H1 (cell line): Measurements from ENCODE around the gene TLE2. TPM values are rescaled to one million over a fixed set of nuclear protein-coding genes. Genes with fewer than 3 reads are reported as not detected.

Source experiments
- CTCF ChIA-PET: fragments of 300-600 bp; sonication (Branson Sonifier 250); formaldehyde crosslinking; loops from one replicate; lab custom pipeline; 2021; ENCODE audit not compliant: partially characterized antibody; lab: Charles Lee
- POLR2A ChIA-PET: fragments of 300-600 bp; sonication (Branson Sonifier 250); formaldehyde crosslinking; loops from one replicate; lab custom pipeline; 2021; ENCODE audit warnings: inconsistent platforms; ENCODE audit not compliant: partially characterized antibody; lab: Charles Lee
- DNase-seq, 2 experiments: peaks; one replicate each; pipeline versions ENCODE4 v3.0.0 to v3.0.0-alpha.2; 2010 to 2022; ENCODE audit warnings: low spot score in 2 of 2, low read depth in 1 of 2, mixed read lengths in 1 of 2
- FAIRE-seq: peaks from 2 replicates; lab custom pipeline; 2011; peaks lifted over from hg19 to GRCh38; lab: Jason Lieb, UNC
- H2AFZ ChIP-seq: 2 replicates; pipeline ENCODE4 v1.8.1; 2012; ENCODE audit warnings: low read length, inconsistent platforms
- H2AK5ac ChIP-seq: 2 replicates; pipeline ENCODE4 v1.6.1; 2013; ENCODE audit warnings: low read depth, low read length
- H2BK120ac ChIP-seq: replicated peaks from 2 replicates; pipeline ENCODE3; 2013; ENCODE audit warnings: low read depth, low read length, inconsistent platforms
- H2BK12ac ChIP-seq: 2 replicates; pipeline ENCODE4 v1.6.1; 2013; ENCODE audit warnings: low read depth, low read length
- H2BK15ac ChIP-seq: 2 replicates; pipeline ENCODE4 v1.6.1; 2013; ENCODE audit warnings: low read length
- H2BK20ac ChIP-seq: 2 replicates; pipeline ENCODE4 v1.6.1; 2013; ENCODE audit warnings: low read length
- H2BK5ac ChIP-seq: 2 replicates; pipeline ENCODE4 v1.6.1; 2013; ENCODE audit warnings: low read depth, low read length
- H3K14ac ChIP-seq: 2 replicates; pipeline ENCODE4 v1.6.1; 2013; ENCODE audit warnings: inconsistent platforms; ENCODE audit not compliant: insufficient read length
- H3K18ac ChIP-seq: 2 replicates; pipeline ENCODE4 v1.6.1; 2013; ENCODE audit warnings: low read length; ENCODE audit errors: extremely low read depth
- H3K23ac ChIP-seq: 2 replicates; pipeline ENCODE4 v1.6.1; 2013; ENCODE audit warnings: inconsistent platforms; ENCODE audit not compliant: insufficient read length
- H3K23me2 ChIP-seq: 2 replicates; pipeline ENCODE4 v1.6.1; 2013; ENCODE audit warnings: low read depth, low read length
- H3K27ac ChIP-seq: 2 replicates; pipeline ENCODE4 v1.6.1; 2011; ENCODE audit warnings: low read depth, low read length, inconsistent platforms
- H3K27me3 ChIP-seq, 4 experiments: replicated peaks in 1 of 4; 1 replicate in 1 of 4; 2 replicates in 3 of 4; pipeline versions ENCODE4 v1.6.1 to v1.8.1; 2011 to 2013; ENCODE audit warnings: low read length in 3 of 4, mild to moderate bottlenecking in 3 of 4, inconsistent platforms in 2 of 4, mixed read lengths in 2 of 4, moderate library complexity in 1 of 4; ENCODE audit not compliant: control insufficient read depth in 3 of 4, insufficient read depth in 3 of 4; ENCODE audit errors: extremely low read depth in 1 of 4
- H3K36me3 ChIP-seq, 4 experiments: 2 replicates each; pipeline versions ENCODE4 v1.6.1 to v1.8.1; 2011 to 2013; ENCODE audit warnings: mild to moderate bottlenecking in 4 of 4, low read length in 3 of 4, moderate library complexity in 2 of 4, control low read depth in 1 of 4, inconsistent platforms in 1 of 4; ENCODE audit not compliant: insufficient read depth in 4 of 4, control insufficient read depth in 2 of 4
- H3K4ac ChIP-seq: replicated peaks from 2 replicates; pipeline ENCODE3; 2013; ENCODE audit warnings: low read length, low read depth, mixed read lengths, inconsistent platforms; ENCODE audit not compliant: insufficient read length
- H3K4me1 ChIP-seq, 4 experiments: replicated peaks in 1 of 4; 1 replicate in 1 of 4; 2 replicates in 3 of 4; pipeline versions ENCODE4 v1.6.1 to v1.8.1; 2011 to 2013; ENCODE audit warnings: low read length in 3 of 4, inconsistent platforms in 2 of 4, mixed read lengths in 1 of 4; ENCODE audit not compliant: insufficient read depth in 4 of 4, control insufficient read depth in 3 of 4
- H3K4me2 ChIP-seq, 2 experiments: 2 replicates each; pipeline versions ENCODE4 v1.6.1 to v1.8.1; 2011 to 2013; ENCODE audit warnings: low read depth in 2 of 2, low read length in 2 of 2, control low read depth in 1 of 2, inconsistent platforms in 1 of 2, mild to moderate bottlenecking in 1 of 2; ENCODE audit not compliant: insufficient read depth in 1 of 2
- H3K4me3 ChIP-seq, 4 experiments: fragments of 200-600, 300-600 bp in 1 of 4; sonication (generic), shearing (Covaris generic), sonication (Bioruptor Twin) in 1 of 4; 2 replicates each; pipeline versions ENCODE4 v1.5.1 to v1.8.1; 2011 to 2016; ENCODE audit warnings: low read length in 4 of 4, low read depth in 3 of 4, control low read depth in 2 of 4, inconsistent platforms in 2 of 4, mild to moderate bottlenecking in 2 of 4, mixed read lengths in 1 of 4, moderate library complexity in 1 of 4; ENCODE audit not compliant: insufficient read depth in 2 of 4; ENCODE audit errors: extremely low read depth in 1 of 4
- H3K56ac ChIP-seq: replicated peaks from 2 replicates; pipeline ENCODE3; 2013; ENCODE audit warnings: low read depth, mild to moderate bottlenecking, mixed read lengths, low read length, inconsistent platforms; ENCODE audit not compliant: insufficient read length
- H3K79me1 ChIP-seq: 2 replicates; pipeline ENCODE4 v1.6.1; 2013; ENCODE audit warnings: low read depth, low read length, control low read depth
- H3K79me2 ChIP-seq, 2 experiments: 2 replicates each; pipeline versions ENCODE4 v1.6.1 to v1.8.1; 2012 to 2013; ENCODE audit warnings: low read length in 2 of 2, mild to moderate bottlenecking in 2 of 2, inconsistent platforms in 1 of 2; ENCODE audit not compliant: insufficient read depth in 2 of 2, control insufficient read depth in 1 of 2
- H3K9ac ChIP-seq, 4 experiments: replicated peaks in 1 of 4; 1 replicate in 1 of 4; 2 replicates in 3 of 4; pipeline versions ENCODE4 v1.6.1 to v1.8.1; 2011 to 2013; ENCODE audit warnings: low read depth in 3 of 4, low read length in 3 of 4, control low read depth in 2 of 4, mild to moderate bottlenecking in 2 of 4, moderate library complexity in 2 of 4, inconsistent platforms in 1 of 4; ENCODE audit errors: extremely low read depth in 1 of 4
- H3K9me3 ChIP-seq, 2 experiments: 2 replicates each; pipeline versions ENCODE4 v1.6.1 to v1.8.1; 2012 to 2013; ENCODE audit warnings: mild to moderate bottlenecking in 2 of 2, moderate library complexity in 2 of 2, control low read depth in 1 of 2, inconsistent platforms in 1 of 2, low read depth in 1 of 2, low read length in 1 of 2, mixed read lengths in 1 of 2; ENCODE audit not compliant: insufficient read depth in 2 of 2
- H4K20me1 ChIP-seq, 2 experiments: replicated peaks in 1 of 2; 2 replicates each; pipeline versions ENCODE3 to v1.8.1; 2011 to 2013; ENCODE audit warnings: inconsistent platforms in 2 of 2, low read length in 2 of 2, mild to moderate bottlenecking in 1 of 2; ENCODE audit not compliant: insufficient read depth in 2 of 2, control insufficient read depth in 1 of 2
- H4K5ac ChIP-seq: 2 replicates; pipeline ENCODE4 v1.6.1; 2013; ENCODE audit warnings: low read length, low read depth, mixed read lengths, inconsistent platforms; ENCODE audit not compliant: insufficient read length
- H4K8ac ChIP-seq: 2 replicates; pipeline ENCODE4 v1.8.0; 2013; ENCODE audit warnings: mild to moderate bottlenecking, moderate library complexity, low read length, inconsistent platforms; ENCODE audit not compliant: insufficient read depth; ENCODE audit errors: extremely low read depth
- H4K91ac ChIP-seq: replicated peaks from 2 replicates; pipeline ENCODE3; 2013; ENCODE audit warnings: low read length, mixed read lengths, inconsistent platforms; ENCODE audit not compliant: insufficient read length
- CREB1 ChIP-seq: IDR thresholded peaks from 2 replicates; pipeline ENCODE4 v1.6.1; 2012; ENCODE audit warnings: inconsistent platforms
- CTBP2 ChIP-seq: IDR thresholded peaks from 2 replicates; pipeline ENCODE4 v1.7.0; 2011; ENCODE audit warnings: borderline replicate concordance, mild to moderate bottlenecking, moderate library complexity, mixed read lengths, low read length; ENCODE audit not compliant: insufficient read depth, insufficient read length
- E2F6 ChIP-seq: IDR thresholded peaks from 2 replicates; pipeline ENCODE4 v1.6.1; 2012; ENCODE audit warnings: inconsistent platforms
- HDAC6 ChIP-seq: IDR thresholded peaks from one replicate; pipeline ENCODE4 v1.7.1; 2012; ENCODE audit warnings: low read depth, mild to moderate bottlenecking, inconsistent platforms, low read length, moderate library complexity
- NANOG ChIP-seq: IDR thresholded peaks from 2 replicates; pipeline ENCODE4 v1.6.1; 2011; ENCODE audit warnings: low read length, low read depth, mild to moderate bottlenecking, inconsistent platforms; ENCODE audit not compliant: insufficient read depth, poor library complexity, severe bottlenecking
- SAP30 ChIP-seq: fragments of 300-600 bp; sonication (generic); IDR thresholded peaks from 2 replicates; pipeline ENCODE4 v1.7.1; 2012; ENCODE audit warnings: low read length, moderate library complexity, mild to moderate bottlenecking, inconsistent platforms; ENCODE audit not compliant: insufficient read depth, insufficient replicate concordance
- SP1 ChIP-seq: IDR thresholded peaks from 2 replicates; pipeline ENCODE4 v1.6.1; 2011; ENCODE audit warnings: low read depth, low read length
- SP2 ChIP-seq: IDR thresholded peaks from 2 replicates; pipeline ENCODE4 v1.6.1; 2012; ENCODE audit warnings: mild to moderate bottlenecking, low read length, inconsistent platforms
- TAF7 ChIP-seq: optimal IDR thresholded peaks from 2 replicates; pipeline ENCODE3; 2011; ENCODE audit warnings: low read depth, mild to moderate bottlenecking, inconsistent platforms, low read length, moderate library complexity, borderline replicate concordance
- USF2 ChIP-seq: IDR thresholded peaks from 2 replicates; pipeline ENCODE4 v1.6.1; 2011; ENCODE audit warnings: low read length, improper control_type of control experiment
- WGBS, 2 experiments: shearing (Covaris generic) in 1 of 2; methylation state at CpG; one replicate each; pipeline versions ENCODE4 v1.1.6 to v1.1.7; 2013 to 2015; ENCODE audit warnings: low lambda C conversion rate in 2 of 2, mixed read lengths in 2 of 2, inconsistent platforms in 1 of 2, low coverage in 1 of 2, missing lambda C conversion rate in 1 of 2; ENCODE audit not compliant: insufficient replicate concordance in 2 of 2, insufficient coverage in 1 of 2, insufficient read length in 1 of 2; ENCODE audit errors: extremely low coverage in 1 of 2, missing lambda C conversion rate in 1 of 2; 5-methylcytosine and 5-hydroxymethylcytosine counted together
- polyA plus RNA-seq, 7 experiments: library from polyadenylated mRNA; depleted of rRNA in 3 of 7; stranded (reverse) in 5 of 7; unstranded in 2 of 7; fragments of >200 nt in 5 of 7; fragments of 200-250 nt in 2 of 7; gene quantifications; 1 replicate in 5 of 7; 2 replicates in 1 of 7; 4 replicates in 1 of 7; pipeline versions ENCODE4 v1.2.1 to v1.2.3, GENCODE V29; 2011 to 2013; ENCODE audit warnings: missing spikeins in 2 of 7, mixed read lengths in 2 of 7
- total RNA-seq: library from RNA; stranded (reverse); fragmentation: NEBNext Ultra II Directional; extraction: Animal tissue kit (Norgen Biotek cat#: 25700); gene quantifications from 2 replicates; pipeline ENCODE4 v1.2.1, GENCODE V29; 2021

Gene TLE2
- total and polyA plus RNA-seq, 2 of the 8 experiments (the other 6 are each of a cell fraction or from before 2014, with no cell fraction given): 8.0 to 11.5 TPM

GRCh38 chr19:3010871-3011270, 18.2 kb downstream of the TLE2 start:
- H2BK20ac ChIP-seq: no peak overlapping the region
- no peak overlapping the region for H3K27ac ChIP-seq
- H2BK15ac ChIP-seq: no peak overlapping the region
- H3K36me3 ChIP-seq: no peaks in the 10 kb centered on the region
- H3K14ac ChIP-seq: no peak overlapping the region
- H3K9me3 ChIP-seq: no peaks in the 10 kb centered on the region
- no peak overlapping the region for H3K4me3 ChIP-seq
- H4K91ac ChIP-seq: no peak overlapping the region
- H3K23ac ChIP-seq: no peak overlapping the region
- H2AK5ac ChIP-seq: no peak overlapping the region
- WGBS, 2 experiments: 88% methylated on average over 13 of the region's 13 CpGs; no CpG with 5 or more reads in 1 of the 2 experiments
- TF ChIP-seq NANOG: no peak
- TF ChIP-seq SAP30: no peak
- no peak for TF ChIP-seq HDAC6
- TF ChIP-seq CTBP2: no peak
- TF ChIP-seq E2F6: no peak
- no peak for TF ChIP-seq SP1
- TF ChIP-seq SP2: no peak
- TF ChIP-seq USF2: no peak
- TF ChIP-seq CREB1: no peak
- no peak for TF ChIP-seq TAF7
- TF ChIP-seq, all 59 proteins: peak for 0
- Histone ChIP-seq H2AFZ (no peak overlapping the region), H3K4me2 (no peak overlapping the region), H3K56ac (no peak overlapping the region), H3K9ac (no peak overlapping the region), H2BK5ac (no peak overlapping the region), H2BK12ac (no peak overlapping the region), H3K79me2 (no peaks in the 10 kb centered on the region), H3K4ac (no peak overlapping the region), H4K20me1 (no peaks in the 10 kb centered on the region), H3K27me3 (no peaks in the 10 kb centered on the region), H2BK120ac (no peak overlapping the region), H4K5ac (no peak overlapping the region), H4K8ac (no peak overlapping the region), H3K4me1 (peaks cover 0 to 11% (median 0%) of the 10 kb centered on the region in 4 experiments; a peak in 3 of 7 replicates), H3K23me2 (no peaks in the 10 kb centered on the region), H3K18ac (no peak overlapping the region), H3K79me1 (no peaks in the 10 kb centered on the region)
- ChIA-PET POLR2A (no interaction called here), CTCF (interaction anchor here (0.5 kb wide), 1 partner anchor 59 kb away, joined by 3 read pairs; no protein-coding TSS in a partner anchor)
- DNase-seq (no peak), FAIRE-seq (no peak)
